Parathyroid adenoma (tissue), 2 donors: ENCODE measurements around the gene MED13L.

Experiments
- H2AFZ ChIP-seq: fragments of 300-600 bp; sonication (generic); one replicate; pipeline ENCODE4 v1.7.0; 2017; ENCODE audit warnings: antibody characterized with exemption, mild to moderate bottlenecking
- H3K27ac ChIP-seq: fragments of 300-600 bp; sonication (generic); one replicate; pipeline ENCODE4 v1.7.0; 2017
- H3K27me3 ChIP-seq: fragments of 300-600 bp; sonication (generic); one replicate; pipeline ENCODE4 v1.7.0; 2017; ENCODE audit warnings: low read length; ENCODE audit not compliant: control insufficient read depth, insufficient read depth
- H3K36me3 ChIP-seq: fragments of 300-600 bp; sonication (generic); one replicate; pipeline ENCODE4 v1.7.0; 2017; ENCODE audit warnings: low read length; ENCODE audit not compliant: control insufficient read depth, insufficient read depth
- H3K4me1 ChIP-seq: fragments of 300-600 bp; sonication (generic); one replicate; pipeline ENCODE4 v1.7.0; 2017; ENCODE audit warnings: control low read depth
- H3K4me2 ChIP-seq: fragments of 300-600 bp; sonication (generic); one replicate; pipeline ENCODE4 v1.7.0; 2017; ENCODE audit warnings: low read length
- H3K4me3 ChIP-seq: fragments of 300-600 bp; sonication (generic); one replicate; pipeline ENCODE4 v1.7.0; 2017; ENCODE audit warnings: low read depth, low read length
- H3K79me2 ChIP-seq: fragments of 300-600 bp; sonication (generic); one replicate; pipeline ENCODE4 v1.7.0; 2017; ENCODE audit warnings: control low read depth
- H3K9ac ChIP-seq: fragments of 300-600 bp; sonication (generic); one replicate; pipeline ENCODE4 v1.7.0; 2017; ENCODE audit warnings: mild to moderate bottlenecking
- H3K9me3 ChIP-seq: fragments of 300-600 bp; sonication (generic); one replicate; pipeline ENCODE4 v1.7.0; 2017; ENCODE audit warnings: low read length; ENCODE audit not compliant: control insufficient read depth
- TF ChIP-seq, protein P1 (sequence below): fragments of 300-600 bp; sonication (generic); IDR thresholded peaks from one replicate; pipeline ENCODE4 v1.7.0; 2017; ENCODE audit warnings: antibody characterized with exemption, mild to moderate bottlenecking
- donor health status: primary hyperparathyroidism.

Gene MED13L

DNA sequence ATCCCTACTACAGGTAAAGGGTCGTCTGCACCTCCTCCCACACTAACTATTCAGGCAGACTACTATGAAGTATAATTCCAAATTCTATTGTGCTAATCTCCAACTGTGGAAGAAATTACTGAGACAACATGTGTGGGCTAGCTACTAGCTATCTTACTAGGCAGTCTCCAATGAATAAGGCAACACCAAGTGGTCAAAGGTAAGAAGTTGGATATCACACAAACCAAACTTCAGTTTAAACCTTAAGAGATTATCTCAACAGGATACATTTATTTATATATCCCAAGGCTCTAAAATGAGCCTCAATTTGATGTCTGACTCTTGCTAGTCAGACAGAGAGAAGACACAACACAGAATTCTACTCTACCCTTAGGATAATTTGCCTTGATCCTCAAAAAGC lies 14.1 kb downstream of the MED13L start:
- H3K4me2 ChIP-seq: no peak overlapping the region
- no peaks in the 10 kb centered on the region for H3K27me3 ChIP-seq
- peaks cover 12% of the 10 kb centered on the region for H3K79me2 ChIP-seq
- no peak overlapping the region for H2AFZ ChIP-seq
- H3K4me3 ChIP-seq: no peak overlapping the region
- H3K27ac ChIP-seq: no peak overlapping the region
- no peaks in the 10 kb centered on the region for H3K9me3 ChIP-seq
- H3K4me1 ChIP-seq: peaks cover 21% of the 10 kb centered on the region
- no peak overlapping the region for H3K9ac ChIP-seq
- TF ChIP-seq, protein P1, sequence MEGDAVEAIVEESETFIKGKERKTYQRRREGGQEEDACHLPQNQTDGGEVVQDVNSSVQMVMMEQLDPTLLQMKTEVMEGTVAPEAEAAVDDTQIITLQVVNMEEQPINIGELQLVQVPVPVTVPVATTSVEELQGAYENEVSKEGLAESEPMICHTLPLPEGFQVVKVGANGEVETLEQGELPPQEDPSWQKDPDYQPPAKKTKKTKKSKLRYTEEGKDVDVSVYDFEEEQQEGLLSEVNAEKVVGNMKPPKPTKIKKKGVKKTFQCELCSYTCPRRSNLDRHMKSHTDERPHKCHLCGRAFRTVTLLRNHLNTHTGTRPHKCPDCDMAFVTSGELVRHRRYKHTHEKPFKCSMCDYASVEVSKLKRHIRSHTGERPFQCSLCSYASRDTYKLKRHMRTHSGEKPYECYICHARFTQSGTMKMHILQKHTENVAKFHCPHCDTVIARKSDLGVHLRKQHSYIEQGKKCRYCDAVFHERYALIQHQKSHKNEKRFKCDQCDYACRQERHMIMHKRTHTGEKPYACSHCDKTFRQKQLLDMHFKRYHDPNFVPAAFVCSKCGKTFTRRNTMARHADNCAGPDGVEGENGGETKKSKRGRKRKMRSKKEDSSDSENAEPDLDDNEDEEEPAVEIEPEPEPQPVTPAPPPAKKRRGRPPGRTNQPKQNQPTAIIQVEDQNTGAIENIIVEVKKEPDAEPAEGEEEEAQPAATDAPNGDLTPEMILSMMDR: no peak
- H3K36me3 ChIP-seq: no peaks in the 10 kb centered on the region

DNA sequence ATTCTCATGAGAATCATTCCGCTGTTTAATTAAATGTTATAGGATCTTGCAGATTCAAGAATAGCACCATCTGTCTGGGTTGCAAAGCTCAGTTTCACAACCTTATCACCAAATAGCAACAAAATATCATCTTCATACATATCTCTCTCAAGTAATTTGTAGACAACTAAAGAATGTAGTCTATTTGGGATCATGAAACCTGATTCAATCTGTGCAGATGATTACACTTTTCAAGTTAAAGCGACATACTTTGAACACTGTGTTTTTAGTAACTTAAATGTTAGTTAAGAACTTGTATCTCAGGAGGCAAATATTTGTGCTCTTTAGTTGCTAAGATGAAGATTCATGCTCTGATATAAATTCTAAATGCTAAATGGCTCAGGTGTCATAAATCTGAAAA lies 14.8 kb downstream of the MED13L start:
- Histone ChIP-seq H3K9me3 (no peaks in the 10 kb centered on the region), H3K4me2 (no peak overlapping the region), H3K9ac (no peak overlapping the region), H3K4me3 (no peak overlapping the region), H3K27me3 (no peaks in the 10 kb centered on the region), H3K4me1 (peaks cover 21% of the 10 kb centered on the region), H3K27ac (no peak overlapping the region), H3K79me2 (peaks cover 12% of the 10 kb centered on the region), H3K36me3 (no peaks in the 10 kb centered on the region), H2AFZ (no peak overlapping the region)
- TF ChIP-seq, protein P1: no peak

DNA sequence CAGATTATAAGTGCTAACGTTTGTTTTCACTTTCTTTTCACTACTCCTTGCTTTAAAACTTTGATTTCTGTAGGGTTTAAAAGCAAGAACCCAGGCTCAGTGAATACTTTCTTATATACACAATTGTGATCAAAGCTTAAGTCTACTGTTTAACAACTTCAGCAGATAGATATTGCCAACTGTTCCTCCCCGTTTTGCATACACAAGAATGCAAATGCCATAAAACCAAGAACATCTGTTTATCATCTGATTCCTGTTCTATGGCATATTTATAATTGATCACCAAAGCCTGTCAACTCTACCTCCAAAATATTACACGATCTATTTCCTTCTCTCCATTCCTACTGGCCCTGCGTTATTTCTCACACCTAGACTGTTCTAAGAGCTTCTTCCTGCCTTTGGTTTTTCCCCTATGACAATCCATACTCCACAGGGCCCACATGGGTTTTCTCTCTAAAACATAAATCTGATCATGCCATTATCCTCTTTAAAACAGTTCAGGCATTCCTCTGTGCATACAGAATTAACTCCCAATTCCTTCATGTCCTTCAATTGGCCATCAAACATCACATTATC lies 15.9 kb downstream of the MED13L start:
- TF ChIP-seq, protein P1: no peak
- H3K36me3 ChIP-seq: no peaks in the 10 kb centered on the region
- no peak overlapping the region for H3K4me2 ChIP-seq
- peaks cover 10% of the 10 kb centered on the region for H3K79me2 ChIP-seq
- peaks cover 25% of the 10 kb centered on the region for H3K4me1 ChIP-seq
- no peaks in the 10 kb centered on the region for H3K9me3 ChIP-seq
- no peak overlapping the region for H2AFZ ChIP-seq
- H3K27ac ChIP-seq: no peak overlapping the region
- no peak overlapping the region for H3K4me3 ChIP-seq
- no peak overlapping the region for H3K9ac ChIP-seq
- no peaks in the 10 kb centered on the region for H3K27me3 ChIP-seq

DNA sequence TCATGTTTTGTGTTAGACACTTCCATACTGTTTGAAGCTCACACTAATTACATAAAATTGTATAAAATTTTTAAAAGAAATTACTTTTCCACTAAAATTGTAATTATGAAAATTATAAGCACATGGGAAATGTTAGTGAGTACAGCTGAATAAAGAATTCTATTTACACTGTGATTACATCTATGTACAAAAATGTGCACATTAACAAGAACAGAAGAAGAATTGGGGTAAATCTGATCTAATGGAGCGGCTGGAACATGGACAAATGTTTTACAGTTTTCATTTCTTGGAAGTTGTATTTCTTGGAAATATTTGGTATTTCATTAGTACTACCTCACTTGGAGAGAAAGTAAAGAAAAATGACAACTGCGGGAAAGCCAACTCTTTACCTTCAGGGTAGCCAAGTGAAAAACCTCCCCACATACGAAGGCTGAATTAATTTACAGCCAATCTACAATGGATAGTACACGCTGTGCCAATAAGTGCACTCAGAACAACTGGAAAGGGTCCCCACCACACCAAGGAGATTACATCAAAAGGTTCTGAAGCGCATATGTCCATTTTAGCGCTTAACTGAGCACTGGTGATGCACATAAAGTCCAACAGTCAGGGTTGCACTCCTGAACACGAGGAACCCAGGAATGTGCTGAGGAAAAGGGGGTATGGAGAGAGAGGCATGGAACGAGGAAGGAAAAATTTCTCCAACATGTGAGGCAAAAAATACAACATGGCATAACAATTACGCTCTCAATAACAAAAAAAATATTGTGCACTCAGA lies 17.5 kb downstream of the MED13L start:
- no peak overlapping the region for H3K4me3 ChIP-seq
- H3K4me1 ChIP-seq: peaks cover 11% of the 10 kb centered on the region
- TF ChIP-seq, protein P1: no peak
- H3K4me2 ChIP-seq: no peak overlapping the region
- H2AFZ ChIP-seq: no peak overlapping the region
- no peak overlapping the region for H3K9ac ChIP-seq
- peaks cover 9% of the 10 kb centered on the region for H3K79me2 ChIP-seq
- no peaks in the 10 kb centered on the region for H3K27me3 ChIP-seq
- H3K9me3 ChIP-seq: no peaks in the 10 kb centered on the region
- no peaks in the 10 kb centered on the region for H3K36me3 ChIP-seq
- H3K27ac ChIP-seq: no peak overlapping the region
